ENCODE results near the gene RAB2B.
"Not testable (repeated sequence)": the region's sequence is repeated elsewhere in the genome, so short reads cannot be mapped to it uniquely, and the experiment has no call there.

RAB2B gene

DNA sequence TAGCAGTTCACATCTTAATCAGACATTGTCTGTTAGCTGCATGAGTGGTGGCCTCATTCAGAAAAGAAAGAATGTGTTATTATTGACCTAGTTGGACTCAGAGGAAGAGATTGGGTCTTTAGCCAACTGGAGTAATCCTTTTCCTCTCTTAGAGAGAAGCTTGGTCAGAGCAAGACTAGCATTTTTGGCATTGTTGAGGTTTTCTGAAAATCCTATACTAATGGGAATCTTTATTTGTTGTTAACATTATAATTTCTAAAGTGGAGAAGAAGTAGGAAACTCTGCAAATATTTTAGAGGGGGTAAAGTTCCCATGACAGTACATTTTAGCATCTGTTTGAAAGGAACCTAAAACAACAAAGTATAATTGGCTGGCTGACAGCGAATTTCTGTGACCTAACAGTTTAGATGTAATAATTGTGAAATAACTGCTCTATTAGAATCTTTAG, 9.9 kb upstream of the RAB2B start:
- DNase-seq: no peak

DNA sequence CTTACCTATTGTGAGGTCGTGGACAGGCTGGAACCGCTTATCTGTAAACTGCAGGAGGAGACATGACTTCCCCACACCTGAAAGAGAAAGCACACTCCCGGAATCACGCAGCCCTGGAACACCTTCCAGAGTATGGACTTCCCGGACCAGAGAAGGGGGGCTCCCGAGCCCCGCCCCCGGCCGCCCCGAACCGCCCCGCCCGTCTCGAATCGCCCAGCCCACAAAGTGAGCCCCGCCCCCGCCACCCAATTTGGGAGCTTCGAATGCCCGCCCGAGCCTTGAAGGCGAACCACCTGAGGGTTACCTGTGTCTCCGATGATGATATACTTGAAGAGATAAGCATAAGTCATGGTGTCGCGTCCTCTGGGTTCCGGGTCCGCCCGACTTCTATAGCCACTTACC, 235 bp downstream of the RAB2B start:
- DNase-seq: peak; percentile 86

DNA sequence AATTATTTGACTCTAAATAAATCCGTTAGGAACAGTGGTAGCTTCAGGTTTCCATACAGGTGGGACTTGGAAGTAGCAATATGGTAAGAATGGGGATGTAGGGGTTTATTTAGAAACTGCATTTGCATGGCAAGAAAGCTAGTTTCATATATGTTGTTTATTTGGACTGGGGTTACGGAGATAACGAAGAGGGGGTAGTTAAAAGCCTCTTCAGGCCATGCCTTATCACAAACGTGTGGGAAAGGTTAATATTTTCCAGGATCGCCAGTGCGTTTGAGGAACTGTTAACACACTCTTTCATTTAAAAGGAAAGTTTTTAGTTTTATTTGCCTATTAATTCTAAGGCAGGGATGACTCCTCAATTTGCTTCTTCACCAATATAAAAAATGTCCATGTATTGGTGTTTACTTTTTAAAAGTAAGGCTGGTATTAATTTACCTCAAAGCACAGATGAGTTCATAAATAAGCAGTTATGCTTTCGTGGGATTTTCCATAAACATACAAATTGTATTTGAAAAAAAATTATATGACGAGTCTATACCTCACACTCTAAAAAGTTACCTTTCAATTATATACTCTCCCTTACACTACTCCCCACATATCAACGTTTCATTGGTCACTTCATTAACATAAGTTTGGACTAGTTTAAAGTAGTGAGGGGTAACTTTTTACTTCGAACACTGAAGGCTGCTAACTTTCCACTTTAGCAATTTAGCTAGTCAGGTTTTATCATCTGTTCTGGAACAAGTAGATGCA, 814 bp downstream of the RAB2B start:
- no peak for DNase-seq

DNA sequence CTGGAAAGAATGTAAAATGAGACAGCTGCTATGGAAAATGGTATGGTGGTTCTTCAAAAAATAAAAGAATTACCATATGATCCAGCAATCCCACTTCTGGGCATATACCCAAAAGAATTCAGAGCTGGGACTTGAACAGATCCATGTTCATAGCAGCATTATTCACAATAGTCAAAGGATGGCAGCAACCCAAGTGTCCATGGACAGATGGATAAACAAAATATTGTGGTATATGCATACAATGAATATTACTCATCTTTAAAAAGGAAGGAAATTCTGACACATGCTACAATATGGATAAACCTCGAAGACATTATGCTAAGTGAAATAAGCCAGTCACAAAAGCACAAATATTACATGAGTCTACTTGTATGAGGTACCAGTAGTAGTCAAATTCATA, 9.1 kb downstream of the RAB2B start:
- DNase-seq: no peak

DNA sequence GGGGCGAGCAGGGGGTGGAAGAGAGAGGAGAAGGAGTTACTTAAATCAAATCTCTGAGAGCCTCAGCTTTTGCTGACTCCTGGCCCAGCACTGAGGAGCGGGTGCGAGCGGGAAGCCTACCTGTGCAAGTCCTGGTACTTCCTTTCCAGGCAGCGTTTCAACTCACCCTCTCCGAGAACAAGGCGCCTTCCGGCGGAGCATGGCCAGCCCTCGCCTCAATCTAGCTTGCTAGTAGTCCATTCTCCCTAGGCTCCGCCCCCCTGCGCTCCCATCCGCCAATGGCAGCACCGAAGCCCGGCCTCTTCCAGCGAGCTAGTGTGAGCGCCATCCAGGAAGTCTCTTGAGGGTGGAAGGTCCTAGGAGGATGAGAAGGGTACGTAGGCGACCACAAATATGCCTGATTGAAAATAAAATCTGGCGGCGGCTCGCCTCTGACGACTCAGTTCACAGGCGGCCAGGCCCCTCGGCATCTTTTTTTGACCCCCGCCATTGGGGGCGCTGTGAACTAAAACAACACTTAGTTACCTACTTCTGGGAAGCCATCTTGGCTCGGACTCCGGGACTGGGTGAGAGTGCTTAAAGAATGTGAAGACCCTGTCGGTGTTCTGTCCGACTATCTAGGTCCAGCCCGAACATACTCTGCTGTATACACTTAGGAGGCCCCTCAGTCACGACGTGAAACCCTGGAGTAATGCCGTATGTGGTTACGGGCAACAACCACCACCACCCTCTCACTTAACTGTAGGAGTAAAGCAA, 20.7 kb downstream of the RAB2B start, which contains the start of gene CHD8:
TSS of gene CHD8 (minus strand) at position 212 of the 756 bp plus-strand sequence. CDS start 24,480 bp downstream, outside the sequence.
- peak; percentile 98 for DNase-seq

DNA sequence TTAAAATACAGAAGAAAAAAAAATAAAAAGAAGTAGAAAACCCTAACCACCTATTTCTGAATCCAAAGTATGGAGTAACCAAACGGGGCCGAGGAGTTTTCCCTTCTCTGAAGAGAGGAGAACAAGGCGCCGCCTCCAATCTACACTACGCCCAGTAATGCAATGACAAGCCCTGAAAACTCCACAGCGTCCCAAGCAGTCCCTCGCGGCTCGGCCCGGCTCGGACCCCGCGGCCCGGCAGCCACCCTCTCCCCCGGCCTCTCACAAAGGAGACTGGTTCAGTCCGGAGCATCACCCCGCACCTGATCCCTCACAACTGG, 21.2 kb downstream of the RAB2B start:
- DNase-seq: no peak

DNA sequence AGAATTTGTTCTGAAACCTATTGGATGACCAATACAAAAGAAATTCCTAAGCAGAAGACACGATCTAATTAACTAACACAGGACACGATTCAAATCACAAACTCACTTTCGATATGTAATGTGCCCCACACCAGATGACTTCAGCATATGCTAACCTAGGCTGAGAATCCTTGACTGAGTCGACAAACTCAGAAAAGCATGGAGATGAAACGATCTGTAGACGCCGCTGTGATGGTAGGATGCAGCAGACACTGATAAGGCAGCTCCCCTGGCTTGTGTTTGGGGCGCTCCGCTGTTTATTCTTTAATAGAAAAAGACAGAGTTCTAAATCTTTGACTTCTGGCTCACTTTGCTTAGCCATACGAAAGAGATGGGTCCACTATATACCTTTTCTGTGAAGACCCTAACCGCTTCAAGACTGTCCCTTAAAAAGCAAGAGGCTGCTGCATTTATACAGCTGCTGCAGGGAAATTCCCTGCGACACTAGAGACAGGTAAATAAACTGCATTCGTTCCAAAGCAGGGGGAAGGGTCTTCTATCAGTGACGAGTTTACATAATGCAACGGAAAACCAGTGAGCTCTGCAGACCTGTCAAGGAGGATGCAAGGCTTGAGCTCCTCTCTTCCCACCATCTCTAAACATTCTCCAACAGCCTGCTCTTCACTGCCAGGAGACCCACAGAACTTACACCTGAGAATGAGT, 21.8 kb downstream of the RAB2B start:
- no peak for DNase-seq

DNA sequence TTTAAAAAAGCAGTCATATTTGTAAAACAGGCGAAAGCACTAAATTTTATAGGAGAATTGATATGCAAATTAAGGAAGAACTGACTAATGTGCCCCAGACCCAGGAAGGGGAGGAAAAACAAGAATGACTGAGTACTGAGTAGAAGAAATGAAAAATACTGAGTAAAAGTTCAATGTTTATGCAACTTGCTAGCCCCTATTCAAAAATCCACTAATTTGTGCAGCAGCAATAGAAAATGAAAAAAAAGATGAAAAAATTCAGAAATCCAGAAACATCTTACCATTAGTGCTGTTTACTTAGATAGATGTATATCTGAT, 26.9 kb downstream of the RAB2B start:
- no peak for DNase-seq

DNA sequence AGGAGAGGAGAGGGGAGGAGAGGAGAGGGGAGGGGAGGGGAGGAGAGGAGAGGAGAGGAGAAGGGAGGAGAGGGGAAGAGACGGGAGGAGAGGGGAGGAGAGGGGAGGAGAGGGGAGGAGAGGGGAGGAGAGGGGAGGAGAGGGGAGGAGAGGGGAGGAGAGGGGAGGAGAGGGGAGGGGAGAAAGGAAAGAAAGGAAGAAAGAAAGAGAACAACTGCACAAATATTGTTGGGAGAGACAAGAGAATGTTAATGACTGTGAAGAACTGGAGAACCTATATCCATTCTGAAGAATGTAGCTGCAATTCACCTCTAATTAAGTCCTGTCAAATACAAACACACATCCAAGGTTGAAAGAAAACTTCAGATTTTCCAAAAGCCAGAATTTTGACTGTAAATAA, 34.1 kb downstream of the RAB2B start:
- DNase-seq: not testable (repeated sequence)

DNA sequence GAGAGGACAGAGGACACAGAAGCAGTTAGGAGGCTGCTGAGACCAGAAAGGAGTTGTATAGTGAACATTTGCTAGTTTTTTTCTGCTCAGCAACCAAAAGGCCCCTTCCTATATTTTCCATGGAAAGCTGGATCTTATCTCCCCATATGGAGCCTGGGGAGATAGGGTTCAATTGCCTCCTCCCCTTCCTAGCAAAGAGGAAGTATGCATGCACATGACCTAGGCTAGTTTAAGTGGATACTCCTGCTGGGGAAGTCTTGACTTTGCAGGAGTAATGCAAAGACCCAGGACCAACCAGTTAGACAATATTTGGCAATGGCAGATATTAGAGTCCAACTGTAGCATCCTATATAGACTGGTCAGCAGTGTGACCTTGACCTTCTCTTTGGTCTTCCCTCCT, 35.9 kb downstream of the RAB2B start:
- no peak for DNase-seq

DNA sequence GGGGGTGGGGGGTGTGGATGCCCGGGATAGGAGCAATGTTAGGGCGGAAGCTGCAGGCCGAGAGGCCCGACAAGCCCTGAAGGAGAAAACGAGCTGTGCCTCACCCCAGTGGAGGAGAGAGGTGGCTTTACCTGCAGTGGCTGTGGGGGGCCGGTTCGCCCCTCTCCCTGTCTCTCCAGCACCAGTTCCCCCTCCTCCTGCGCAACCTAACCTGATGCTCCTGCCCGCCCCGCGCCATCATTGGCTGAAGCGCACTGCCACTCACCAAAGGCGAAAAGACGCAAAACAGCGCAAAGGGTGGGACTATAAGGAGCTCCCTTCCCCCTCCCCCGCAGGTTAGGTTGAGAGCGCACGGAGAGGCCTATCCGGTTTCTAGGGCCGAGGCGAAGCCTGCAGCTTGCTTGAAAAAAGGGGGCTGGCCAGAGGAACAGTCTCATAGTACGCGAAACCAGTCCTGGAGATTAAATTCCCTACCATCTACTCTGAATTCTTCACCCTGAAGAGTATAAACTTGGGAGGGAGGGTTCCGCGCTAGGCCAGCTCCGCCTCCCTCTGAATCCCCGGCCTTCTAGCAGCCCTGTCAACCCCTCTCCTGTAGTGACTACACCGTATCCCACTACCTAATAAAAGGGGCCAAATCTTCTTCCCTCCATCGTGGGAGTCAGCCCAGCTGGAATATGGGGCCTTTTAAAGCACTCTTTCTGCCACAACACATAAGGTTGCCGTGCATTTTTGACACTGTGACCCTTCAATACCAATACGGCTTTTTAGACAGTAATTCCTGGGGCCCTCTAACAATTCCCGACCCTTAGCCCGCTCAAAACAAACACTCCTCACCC, 39.5 kb downstream of the RAB2B start:
- peak; percentile 95 for DNase-seq

DNA sequence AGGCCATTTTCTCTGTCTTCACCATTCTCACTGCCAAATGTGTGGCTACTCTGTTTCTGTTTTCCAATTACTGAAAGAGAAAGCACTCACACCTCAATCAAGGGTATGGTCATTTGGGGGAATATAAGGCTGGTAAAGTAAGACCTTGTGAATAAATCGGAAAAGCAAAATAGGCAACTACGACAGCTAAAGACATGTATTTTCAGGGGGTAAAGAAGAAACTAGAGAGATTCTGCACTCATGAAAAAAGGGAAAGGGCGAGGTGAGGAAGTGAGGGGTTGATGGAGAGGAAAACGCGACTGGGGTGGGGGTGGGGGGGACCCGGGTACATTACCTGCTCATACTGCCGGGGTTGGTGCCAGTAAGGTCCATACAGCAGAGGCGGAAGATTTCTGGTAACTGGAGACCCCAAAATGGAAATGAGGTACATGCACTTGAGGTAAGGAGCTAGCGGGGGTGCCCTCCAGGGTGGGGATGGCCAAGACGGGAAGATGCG, 40.1 kb downstream of the RAB2B start:
- no peak for DNase-seq

DNA sequence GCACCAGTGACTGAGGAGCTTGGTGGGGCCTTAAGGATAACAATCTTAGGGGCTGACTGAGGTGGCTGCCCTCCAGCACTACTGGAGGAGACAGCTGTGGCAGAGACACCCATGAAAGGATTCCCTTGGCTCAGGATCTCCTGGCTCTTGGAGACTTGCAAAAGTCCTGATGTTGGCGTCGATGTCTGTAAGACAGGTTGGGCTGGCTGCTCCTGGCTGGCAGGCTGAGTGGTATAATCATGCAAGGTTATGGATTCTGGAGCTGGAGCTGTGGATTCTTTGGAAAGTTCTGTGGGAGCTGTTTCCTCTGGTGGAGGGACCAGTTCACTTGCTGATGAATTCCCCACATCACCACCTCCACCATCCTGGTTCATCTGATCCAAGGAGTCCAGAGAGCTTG, 45.6 kb downstream of the RAB2B start:
- DNase-seq: no peak

DNA sequence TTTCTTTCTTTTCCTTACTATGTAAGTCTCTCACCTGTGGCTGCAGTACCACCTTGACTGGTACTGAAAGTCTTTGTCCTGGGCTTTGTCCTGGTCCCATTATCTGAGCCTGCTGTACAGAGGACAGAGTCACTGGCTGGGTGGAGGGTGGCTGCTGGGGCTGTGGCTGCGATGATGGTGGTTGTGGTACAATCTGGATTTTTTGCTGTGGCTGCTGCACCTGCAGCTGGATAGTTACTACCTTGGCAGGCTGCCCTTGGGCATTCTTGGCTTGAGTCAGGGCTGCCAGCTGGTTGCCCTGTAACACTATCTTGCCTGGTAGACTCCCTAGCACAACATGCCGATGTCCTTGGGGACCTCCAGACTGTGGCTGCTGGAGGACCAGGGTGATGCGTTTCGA, 47.8 kb downstream of the RAB2B start:
- DNase-seq: no peak

DNA sequence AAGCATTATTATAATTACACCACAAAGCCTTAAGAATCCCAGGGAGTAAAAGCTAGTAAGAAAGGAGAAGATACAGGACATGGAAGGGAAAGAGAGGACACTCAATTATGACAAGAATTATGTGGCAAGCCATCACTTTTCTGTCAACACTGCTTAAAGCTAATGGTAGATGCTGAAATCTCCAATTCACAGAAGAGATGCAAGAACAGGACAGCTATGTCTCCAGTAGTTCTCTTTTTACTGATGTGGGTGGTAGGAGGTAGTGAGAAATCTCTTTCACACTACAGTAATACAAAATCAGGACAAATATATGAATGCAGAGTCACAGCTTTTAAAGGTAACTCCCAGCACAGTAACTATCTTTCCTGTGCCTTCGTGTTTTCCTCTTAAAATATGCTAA, 50.1 kb downstream of the RAB2B start:
- DNase-seq: no peak

DNA sequence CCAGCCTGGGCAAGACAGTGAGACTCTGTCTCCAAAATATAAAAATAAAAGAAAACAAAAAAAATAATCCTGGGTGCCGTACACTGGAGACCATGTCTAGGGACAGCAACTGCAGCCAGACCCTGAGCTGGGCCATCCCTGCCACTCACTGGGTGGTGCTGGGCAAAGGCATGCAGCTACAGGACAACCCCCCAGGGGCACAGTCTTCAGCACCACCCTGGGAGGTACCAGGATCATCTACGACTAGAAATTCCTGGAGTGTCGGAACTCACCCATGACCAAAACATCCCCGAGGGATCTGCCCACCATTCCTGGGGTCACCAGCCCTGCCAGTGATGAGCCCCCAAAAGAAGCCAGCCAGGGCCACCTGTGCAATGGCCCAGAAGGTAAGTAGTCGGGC, 57.2 kb downstream of the RAB2B start:
- DNase-seq: no peak

DNA sequence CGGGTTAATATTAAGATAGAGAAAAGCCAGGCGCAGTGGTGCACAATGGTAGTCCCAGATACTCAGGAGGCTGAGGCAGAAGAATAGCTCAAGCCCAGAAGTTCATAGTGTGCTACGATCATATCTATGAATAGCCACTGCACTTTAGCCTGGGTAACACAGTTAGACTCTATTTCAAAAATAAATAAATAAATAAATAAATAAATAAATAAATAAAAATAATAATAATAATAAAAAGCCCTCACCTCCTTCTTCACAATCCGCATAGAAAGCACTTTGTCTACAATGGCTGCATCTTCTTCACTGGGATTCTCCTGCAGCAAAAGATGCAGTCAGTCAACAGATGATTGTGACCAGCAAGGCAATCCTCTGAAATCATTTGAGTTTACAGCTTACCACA, 61.4 kb downstream of the RAB2B start:
- DNase-seq: no peak

DNA sequence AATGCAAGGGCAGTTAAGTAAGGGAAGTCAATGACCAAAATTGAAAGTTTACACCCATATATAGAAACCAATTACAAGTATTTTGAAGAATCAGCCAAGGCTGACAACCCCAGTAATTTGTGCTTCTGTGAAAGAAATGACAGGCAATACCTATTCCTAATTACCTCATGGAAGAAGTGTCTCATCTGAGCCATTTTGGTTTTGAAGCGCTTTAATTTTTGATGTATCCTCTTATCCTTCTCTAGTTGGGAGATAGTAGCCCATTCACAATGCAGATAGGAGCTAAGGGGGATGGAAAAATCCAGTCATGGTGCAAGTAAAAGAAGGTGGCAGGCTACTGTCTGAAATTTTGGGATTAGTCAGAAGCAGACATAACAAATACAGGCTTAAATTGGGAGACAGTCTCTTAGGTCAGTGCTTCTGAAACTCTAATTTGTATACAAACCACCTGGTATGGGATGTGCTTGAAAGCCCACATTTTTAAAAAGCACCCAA, 62.6 kb downstream of the RAB2B start:
- DNase-seq: no peak

Data from NK-92 treated with Interleukin-12 subunit alpha and Interleukin-12 subunit beta, amount 100 ng/mL, for 24 hours (cell line).